ENCODE results near the gene MXRA7.

DNA sequence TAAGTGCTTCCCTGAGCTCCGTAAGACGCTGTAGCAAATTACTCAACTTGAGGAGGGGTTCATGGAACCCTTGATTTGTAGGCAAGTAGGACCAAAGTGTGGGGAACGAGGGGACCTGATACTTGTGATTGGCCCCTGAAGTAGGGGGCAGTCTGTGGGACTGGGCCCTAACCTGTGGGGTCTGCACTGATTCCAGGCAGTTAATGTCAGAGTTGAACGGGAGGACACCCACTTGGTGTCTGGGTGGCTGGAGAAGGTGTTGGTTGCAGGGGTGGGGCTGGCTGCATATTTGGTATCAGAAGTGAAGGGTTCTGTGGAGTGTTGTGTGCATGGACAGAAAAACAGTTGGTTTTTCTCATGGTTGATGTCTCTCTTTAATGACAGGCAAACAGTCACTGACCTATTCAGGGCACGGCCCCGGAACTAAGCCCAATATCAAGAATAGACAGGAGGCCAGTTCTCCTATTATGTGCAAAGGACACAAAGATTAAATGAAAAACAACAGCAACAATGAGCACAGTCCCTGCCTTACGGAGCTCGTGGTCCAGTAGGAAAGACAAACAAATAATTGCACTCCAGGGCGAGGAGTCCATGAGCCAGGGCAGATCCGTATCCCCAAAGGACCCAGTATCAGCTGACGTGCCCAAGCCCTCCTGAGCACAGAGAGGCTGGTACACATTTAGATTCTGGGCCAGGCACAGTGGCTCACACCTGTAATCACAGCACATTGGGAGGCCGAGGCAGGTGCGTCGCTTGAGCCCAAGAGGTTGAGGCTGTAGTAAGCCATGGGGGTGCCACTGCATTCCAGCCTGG is 19.2 kb downstream of the MXRA7 start:
- TF ChIP-seq, protein P1, sequence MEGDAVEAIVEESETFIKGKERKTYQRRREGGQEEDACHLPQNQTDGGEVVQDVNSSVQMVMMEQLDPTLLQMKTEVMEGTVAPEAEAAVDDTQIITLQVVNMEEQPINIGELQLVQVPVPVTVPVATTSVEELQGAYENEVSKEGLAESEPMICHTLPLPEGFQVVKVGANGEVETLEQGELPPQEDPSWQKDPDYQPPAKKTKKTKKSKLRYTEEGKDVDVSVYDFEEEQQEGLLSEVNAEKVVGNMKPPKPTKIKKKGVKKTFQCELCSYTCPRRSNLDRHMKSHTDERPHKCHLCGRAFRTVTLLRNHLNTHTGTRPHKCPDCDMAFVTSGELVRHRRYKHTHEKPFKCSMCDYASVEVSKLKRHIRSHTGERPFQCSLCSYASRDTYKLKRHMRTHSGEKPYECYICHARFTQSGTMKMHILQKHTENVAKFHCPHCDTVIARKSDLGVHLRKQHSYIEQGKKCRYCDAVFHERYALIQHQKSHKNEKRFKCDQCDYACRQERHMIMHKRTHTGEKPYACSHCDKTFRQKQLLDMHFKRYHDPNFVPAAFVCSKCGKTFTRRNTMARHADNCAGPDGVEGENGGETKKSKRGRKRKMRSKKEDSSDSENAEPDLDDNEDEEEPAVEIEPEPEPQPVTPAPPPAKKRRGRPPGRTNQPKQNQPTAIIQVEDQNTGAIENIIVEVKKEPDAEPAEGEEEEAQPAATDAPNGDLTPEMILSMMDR (IDR thresholded peaks at IDR 0.05; ENCODE audit: insufficient read depth, low read length, poor library complexity, severe bottlenecking), result no peak
- no peak for TF ChIP-seq EZH2phosphoT487 (conservative IDR thresholded peaks at IDR 0.05; ENCODE audit: low read length)
